ENCODE results near the gene TCTN3. TPM values are rescaled to one million over a fixed set of nuclear protein-coding genes. Genes with fewer than 3 reads are reported as not detected.

TCTN3 gene
- total and polyA plus RNA-seq, 10 of the 15 experiments (the other 5 are each of a cell fraction or from before 2014, with no cell fraction given): 20.0 to 48.7 (median 29.1) TPM

- Histone ChIP-seq H3K4me3 (no peak overlapping the region), H3K79me2 (ENCODE audit: control insufficient read depth, insufficient read depth, low read length) (no peaks in the 10 kb centered on the region), H3K4me1 (ENCODE audit: control insufficient read depth, insufficient read depth, low read length) (no peaks in the 10 kb centered on the region), H3K9me3 (replicated peaks; ENCODE audit: control insufficient read depth, insufficient read depth, low read length) (no peaks in the 10 kb centered on the region), H3K27ac (ENCODE audit: control insufficient read depth, insufficient read depth) (no peak overlapping the region), H4K20me1 (ENCODE audit: control insufficient read depth, insufficient read depth) (no peaks in the 10 kb centered on the region), H3K36me3 (ENCODE audit: control insufficient read depth in 2 of 2, insufficient read depth in 2 of 2, low read length in 1 of 2) (peaks cover 7 to 37% of the 10 kb centered on the region in 2 experiments), H3K4me2 (ENCODE audit: control insufficient read depth, insufficient read depth) (no peak overlapping the region), H3K9ac (ENCODE audit: control insufficient read depth, insufficient read depth, low read length) (no peak overlapping the region), H3K27me3 (replicated peaks in 1 of 2; ENCODE audit: control insufficient read depth in 2 of 2, insufficient read depth in 2 of 2, low read length in 1 of 2) (no peaks in the 10 kb centered on the region), H2AFZ (ENCODE audit: control insufficient read depth, low read depth, low read length) (no peak overlapping the region)
- TF ChIP-seq KLF5 (IDR thresholded peaks at IDR 0.05; ENCODE audit: partially characterized antibody) (no peak), ZNF274 (IDR thresholded peaks at IDR 0.05; ENCODE audit: insufficient read depth, insufficient read length) (no peak), SMC3 (IDR thresholded peaks at IDR 0.05; ENCODE audit: borderline replicate concordance, low read length) (no peak), ZNF24 (IDR thresholded peaks at IDR 0.05) (no peak), HCFC1 (IDR thresholded peaks at IDR 0.05; ENCODE audit: low read length) (no peak), ZSCAN29 (IDR thresholded peaks at IDR 0.05) (no peak), CTCF (IDR thresholded peaks at IDR 0.05 in 2 of 3, conservative IDR thresholded peaks at IDR 0.05 in 1 of 3; ENCODE audit: control insufficient read depth in 2 of 3, extremely low read depth in 1 of 3, insufficient read depth in 1 of 3, low read depth in 3 of 3, low read length in 3 of 3) (no peak), ATF3 (IDR thresholded peaks at IDR 0.05; ENCODE audit: borderline replicate concordance, extremely low read depth, low read depth, low read length) (no peak), FOXM1 (IDR thresholded peaks at IDR 0.05; ENCODE audit: low read depth, low read length) (no peak), BMI1 (IDR thresholded peaks at IDR 0.05; ENCODE audit: borderline replicate concordance) (no peak), E2F8 (IDR thresholded peaks at IDR 0.05; ENCODE audit: low read depth, partially characterized antibody) (no peak), ZNF622 (IDR thresholded peaks at IDR 0.05) (no peak)
- TF ChIP-seq, protein P1, sequence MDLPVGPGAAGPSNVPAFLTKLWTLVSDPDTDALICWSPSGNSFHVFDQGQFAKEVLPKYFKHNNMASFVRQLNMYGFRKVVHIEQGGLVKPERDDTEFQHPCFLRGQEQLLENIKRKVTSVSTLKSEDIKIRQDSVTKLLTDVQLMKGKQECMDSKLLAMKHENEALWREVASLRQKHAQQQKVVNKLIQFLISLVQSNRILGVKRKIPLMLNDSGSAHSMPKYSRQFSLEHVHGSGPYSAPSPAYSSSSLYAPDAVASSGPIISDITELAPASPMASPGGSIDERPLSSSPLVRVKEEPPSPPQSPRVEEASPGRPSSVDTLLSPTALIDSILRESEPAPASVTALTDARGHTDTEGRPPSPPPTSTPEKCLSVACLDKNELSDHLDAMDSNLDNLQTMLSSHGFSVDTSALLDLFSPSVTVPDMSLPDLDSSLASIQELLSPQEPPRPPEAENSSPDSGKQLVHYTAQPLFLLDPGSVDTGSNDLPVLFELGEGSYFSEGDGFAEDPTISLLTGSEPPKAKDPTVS (IDR thresholded peaks at IDR 0.05; ENCODE audit: low read depth, low read length): no peak
- ChIA-PET SMC1A (ENCODE audit: uncharacterized antibody, unreplicated experiment) (no interaction called here), CTCF (interaction anchor here (0.7 kb wide), 1 partner anchor 580 kb away, joined by 3 read pairs; no protein-coding TSS in a partner anchor), RAD21 (ENCODE audit: unreplicated experiment) (no interaction called here), POLR2A (no interaction called here)
- no peak for ATAC-seq
- FAIRE-seq: no peak
- no peak for DNase-seq (ENCODE audit: low read depth, low spot score)
- in situ Hi-C loops (cut with MboI): no loop called here
- BruUV-seq (replicated peaks): no TSS peak
- intact Hi-C loops (cut with micrococcal nuclease; ENCODE audit: unreplicated experiment): no loop called here
- WGBS (ENCODE audit: insufficient coverage, insufficient replicate concordance, low lambda C conversion rate, missing lambda C conversion rate): 95% methylated on average over 1 of the region's 1 CpG
These were observed 64.9 kb downstream of the TCTN3 start for GRCh38 chr10:95628786-95629185.

Measured in GM12878 (cell line).